GM21381 (cell line): Measurements from ENCODE around the gene GFOD2.

Experiments
- ATAC-seq: cut with Tn5 transposase; IDR thresholded peaks from one replicate; pipeline ENCODE4 v1.9.1; 2021; ENCODE audit warnings: mild to moderate bottlenecking, moderate library complexity; ENCODE audit not compliant: unreplicated experiment

GFOD2 gene

GRCh38 chr16:67647681-67648080, 71.4 kb downstream of the GFOD2 start:
- no peak for ATAC-seq

GRCh38 chr16:67647111-67647651, 71.9 kb downstream of the GFOD2 start:
- ATAC-seq = no peak

- no peak for ATAC-seq
These were observed 73.6 kb downstream of the GFOD2 start for GRCh38 chr16:67645397-67646121.

GRCh38 chr16:67644038-67644437, 75.1 kb downstream of the GFOD2 start:
- no peak for ATAC-seq

GRCh38 chr16:67641779-67642708, 77.1 kb downstream of the GFOD2 start:
- no peak for ATAC-seq

GRCh38 chr16:67637625-67638024, 81.5 kb downstream of the GFOD2 start:
- no peak for ATAC-seq

- ATAC-seq = no peak
These were observed 82.4 kb downstream of the GFOD2 start for GRCh38 chr16:67636713-67637112.

GRCh38 chr16:67632415-67633172, 86.5 kb downstream of the GFOD2 start:
- ATAC-seq = no peak

GRCh38 chr16:67628216-67628615, 90.9 kb downstream of the GFOD2 start:
- ATAC-seq = no peak
